PC-9 (cell line): ENCODE measurements around the gene PTCD2. TPM values are rescaled to one million over a fixed set of nuclear protein-coding genes. Genes with fewer than 3 reads are reported as not detected.

ENCODE experiments used
- BruUV-seq: library from RNA; stranded (reverse); fragments of 400-500 nt; replicated peaks from 2 replicates; lab custom pipeline; 2021; lab: Mats Ljungman, UMichigan
- CTCF ChIA-PET: fragments of 300-600 bp; sonication (Branson Sonifier 250); formaldehyde crosslinking; loops from one replicate; lab custom pipeline; 2022; ENCODE audit warnings: antibody characterized with exemption; lab: Charles Lee
- POLR2A ChIA-PET: fragments of 300-600 bp; sonication (Branson Sonifier 250); formaldehyde crosslinking; loops from one replicate; lab custom pipeline; 2022; ENCODE audit warnings: antibody characterized with exemption; ENCODE audit not compliant: unreplicated experiment; lab: Charles Lee
- DNase-seq, 2 experiments: peaks; one replicate each; pipeline versions ENCODE4 v3.0.0 to v3.0.0-alpha.2; 2015 to 2022; ENCODE audit warnings: mixed read lengths in 1 of 2
- H2AFZ ChIP-seq: fragments of 200-600 bp; sonication (generic); 2 replicates; pipeline ENCODE4 v1.8.1; 2017; ENCODE audit warnings: antibody characterized with exemption
- H3F3A ChIP-seq: fragments of 200-600 bp; sonication (generic); 2 replicates; pipeline ENCODE4 v1.8.1; 2017; ENCODE audit warnings: antibody characterized with exemption, mild to moderate bottlenecking, low read depth; ENCODE audit not compliant: insufficient read depth
- H3K27ac ChIP-seq: fragments of 200-600 bp; sonication (generic); 2 replicates; pipeline ENCODE4 v1.6.1; 2016; ENCODE audit warnings: mixed run types
- H3K27me3 ChIP-seq: fragments of 200-600 bp; sonication (generic); 2 replicates; pipeline ENCODE4 v1.6.1; 2016; ENCODE audit warnings: low read depth, mixed run types; ENCODE audit not compliant: insufficient read depth
- H3K36me3 ChIP-seq: fragments of 200-600 bp; sonication (generic); 2 replicates; pipeline ENCODE4 v1.6.1; 2016; ENCODE audit warnings: low read depth, mixed run types
- H3K4me1 ChIP-seq: fragments of 200-600 bp; sonication (generic); replicated peaks from 2 replicates; pipeline ENCODE4 v1.6.1; 2016; ENCODE audit warnings: mixed run types; ENCODE audit not compliant: insufficient read depth
- H3K4me2 ChIP-seq: fragments of 200-600 bp; sonication (generic); 2 replicates; pipeline ENCODE4 v1.6.1; 2017; ENCODE audit warnings: mixed run types
- H3K4me3 ChIP-seq: fragments of 200-600 bp; sonication (generic); 2 replicates; pipeline ENCODE4 v1.6.1; 2016; ENCODE audit warnings: mixed run types
- H3K79me2 ChIP-seq: fragments of 200-600 bp; sonication (generic); 2 replicates; pipeline ENCODE4 v1.6.1; 2017; ENCODE audit warnings: low read depth, mixed run types
- H3K9me2 ChIP-seq: fragments of 200-600 bp; sonication (generic); 2 replicates; pipeline ENCODE4 v1.8.1; 2017; ENCODE audit warnings: mild to moderate bottlenecking; ENCODE audit not compliant: insufficient read depth
- H3K9me3 ChIP-seq: fragments of 200-600 bp; sonication (generic); 2 replicates; pipeline ENCODE4 v1.8.1; 2016; ENCODE audit warnings: low read depth; ENCODE audit not compliant: insufficient read depth
- H4K20me1 ChIP-seq: fragments of 200-600 bp; sonication (generic); 2 replicates; pipeline ENCODE4 v1.8.1; 2017; ENCODE audit not compliant: insufficient read depth
- EZH2 ChIP-seq: fragments of 200-600 bp; sonication (generic); IDR thresholded peaks from 2 replicates; pipeline ENCODE4 v1.8.0; 2017; ENCODE audit warnings: antibody characterized with exemption, low read depth
- intact Hi-C: fragments of 100-400 bp; cut with micrococcal nuclease; formaldehyde crosslinking; loops from one replicate; pipeline ENCODE4 v1.10.0; 2022; ENCODE audit not compliant: unreplicated experiment
- total RNA-seq: library from RNA; stranded (reverse); gene quantifications from 2 replicates; pipeline ENCODE4 v1.2.3, GENCODE V29; 2021
- TF ChIP-seq, protein P1 (sequence below): fragments of 200-600 bp; sonication (generic); conservative IDR thresholded peaks from 2 replicates; pipeline ENCODE4 v1.6.1; 2017; ENCODE audit warnings: mixed run types, antibody characterized with exemption, mild to moderate bottlenecking, moderate library complexity

Gene PTCD2
- total RNA-seq, 1 experiment from 2014 or later: 15.5 TPM

GRCh38 chr5:72305194-72306142 is 14.7 kb upstream of the PTCD2 start:
- Histone ChIP-seq H3K36me3 (0 out of 2 replicates have a peak, but pooled peaks cover 5% of the 10 kb centered on the region), H2AFZ (no peak overlapping the region), H3K9me3 (no peaks in the 10 kb centered on the region), H3K27me3 (no peaks in the 10 kb centered on the region), H3K27ac (no peak overlapping the region), H3K9me2 (no peaks in the 10 kb centered on the region), H3K4me3 (no peak overlapping the region), H3K4me2 (no peak overlapping the region), H3K4me1 (peaks cover 13% of the 10 kb centered on the region), H3K79me2 (peaks cover 62% of the 10 kb centered on the region), H4K20me1 (no peaks in the 10 kb centered on the region), H3F3A (peaks cover 24% of the 10 kb centered on the region; the same call in 1 of the 2 replicates)
- no peak for DNase-seq
- ChIA-PET POLR2A (interaction anchor here (0.7 kb wide), 1 partner anchor 166 kb away, joined by 5 read pairs; no protein-coding TSS in a partner anchor), CTCF (no interaction called here)
- intact Hi-C loops: loop anchor here (5.0 to 10.0 kb wide), 2 partner anchors 173 to 371 kb away; no protein-coding TSS in a partner anchor
- TF ChIP-seq EZH2: no peak
- TF ChIP-seq, protein P1, sequence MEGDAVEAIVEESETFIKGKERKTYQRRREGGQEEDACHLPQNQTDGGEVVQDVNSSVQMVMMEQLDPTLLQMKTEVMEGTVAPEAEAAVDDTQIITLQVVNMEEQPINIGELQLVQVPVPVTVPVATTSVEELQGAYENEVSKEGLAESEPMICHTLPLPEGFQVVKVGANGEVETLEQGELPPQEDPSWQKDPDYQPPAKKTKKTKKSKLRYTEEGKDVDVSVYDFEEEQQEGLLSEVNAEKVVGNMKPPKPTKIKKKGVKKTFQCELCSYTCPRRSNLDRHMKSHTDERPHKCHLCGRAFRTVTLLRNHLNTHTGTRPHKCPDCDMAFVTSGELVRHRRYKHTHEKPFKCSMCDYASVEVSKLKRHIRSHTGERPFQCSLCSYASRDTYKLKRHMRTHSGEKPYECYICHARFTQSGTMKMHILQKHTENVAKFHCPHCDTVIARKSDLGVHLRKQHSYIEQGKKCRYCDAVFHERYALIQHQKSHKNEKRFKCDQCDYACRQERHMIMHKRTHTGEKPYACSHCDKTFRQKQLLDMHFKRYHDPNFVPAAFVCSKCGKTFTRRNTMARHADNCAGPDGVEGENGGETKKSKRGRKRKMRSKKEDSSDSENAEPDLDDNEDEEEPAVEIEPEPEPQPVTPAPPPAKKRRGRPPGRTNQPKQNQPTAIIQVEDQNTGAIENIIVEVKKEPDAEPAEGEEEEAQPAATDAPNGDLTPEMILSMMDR: no peak
- BruUV-seq: no TSS peak

DNA sequence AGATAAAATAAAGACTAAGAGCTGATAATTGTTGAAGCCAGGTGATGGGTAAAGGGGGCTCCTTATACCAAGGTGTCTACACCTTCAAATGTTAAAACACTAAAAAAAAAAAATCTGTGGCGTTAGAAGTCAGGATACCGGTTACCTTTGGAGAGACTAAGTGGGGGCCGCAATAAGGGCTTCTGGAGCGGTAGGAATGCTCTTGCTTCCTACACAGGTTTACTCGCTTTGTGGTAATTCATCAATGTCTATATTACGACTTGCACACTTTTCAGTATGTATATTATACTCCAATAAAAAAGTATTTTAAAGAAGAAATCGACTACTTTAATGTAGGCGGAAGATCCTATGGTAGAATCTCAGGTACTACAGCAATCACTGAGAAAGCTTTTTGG is 12.6 kb upstream of the PTCD2 start:
- Histone ChIP-seq H3K9me3 (no peaks in the 10 kb centered on the region), H3K79me2 (peaks cover 51% of the 10 kb centered on the region), H3K4me2 (peak overlapping the region; percentile 92), H3K27me3 (no peaks in the 10 kb centered on the region), H3F3A (peaks cover 24% of the 10 kb centered on the region; the same call in 1 of the 2 replicates), H3K9me2 (no peaks in the 10 kb centered on the region), H2AFZ (peak overlapping the region; percentile 74), H3K4me3 (peak overlapping the region; percentile 73), H4K20me1 (no peaks in the 10 kb centered on the region), H3K27ac (peak overlapping the region; percentile 86), H3K4me1 (peaks cover 13% of the 10 kb centered on the region), H3K36me3 (0 out of 2 replicates have a peak, but pooled peaks cover 2% of the 10 kb centered on the region)
- TF ChIP-seq EZH2: no peak
- TF ChIP-seq, protein P1: no peak
- no TSS peak for BruUV-seq
- DNase-seq: no peak
- POLR2A ChIA-PET: no interaction called here
- CTCF ChIA-PET: interaction anchor here (0.9 kb wide), 1 partner anchor 27 kb away, joined by 3 read pairs; no protein-coding TSS in a partner anchor
- intact Hi-C loops: loop anchor here (5.0 to 10.0 kb wide), 2 partner anchors 175 to 373 kb away; no protein-coding TSS in a partner anchor
